GM18870 (cell line): ENCODE measurements around the gene TP53I3.
"Not testable (repeated sequence)": the region's sequence is repeated elsewhere in the genome, so short reads cannot be mapped to it uniquely, and the experiment has no call there.

Experiments used
- ATAC-seq: cut with Tn5 transposase; IDR thresholded peaks from one replicate; pipeline ENCODE4 v1.9.1; 2021; ENCODE audit warnings: moderate library complexity; ENCODE audit not compliant: unreplicated experiment

Gene TP53I3

DNA sequence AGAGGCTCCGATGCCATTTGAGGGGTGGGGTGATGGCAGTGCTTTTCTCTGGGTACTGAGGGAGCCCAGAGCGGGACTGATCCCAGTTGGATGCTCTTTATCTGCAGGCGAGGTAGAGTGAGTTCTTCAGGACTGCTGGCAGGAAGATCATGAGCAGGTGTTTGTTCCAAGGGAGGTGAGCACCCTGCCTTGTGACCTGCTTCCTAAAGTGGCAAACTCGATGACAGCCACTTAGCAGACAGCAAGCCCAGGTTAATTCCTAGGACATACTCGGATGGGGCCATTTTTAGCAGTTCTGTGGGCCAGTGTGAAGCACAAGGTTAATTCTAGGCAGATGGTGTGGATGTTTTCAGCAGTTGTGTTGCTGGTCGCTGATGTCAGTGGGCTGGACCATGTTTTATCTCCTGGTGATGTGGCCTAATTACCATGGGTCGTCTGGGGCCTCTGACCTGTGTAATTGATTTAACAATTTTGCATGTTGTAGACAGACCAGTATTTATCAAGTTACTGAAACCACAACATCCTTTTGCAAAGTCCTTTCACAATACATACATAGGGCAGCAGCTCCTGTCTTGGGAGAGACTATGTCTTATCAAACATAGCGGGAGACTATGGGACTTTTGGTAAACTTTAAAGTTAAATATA lies 30.1 kb downstream of the TP53I3 start:
- ATAC-seq, result no peak

DNA sequence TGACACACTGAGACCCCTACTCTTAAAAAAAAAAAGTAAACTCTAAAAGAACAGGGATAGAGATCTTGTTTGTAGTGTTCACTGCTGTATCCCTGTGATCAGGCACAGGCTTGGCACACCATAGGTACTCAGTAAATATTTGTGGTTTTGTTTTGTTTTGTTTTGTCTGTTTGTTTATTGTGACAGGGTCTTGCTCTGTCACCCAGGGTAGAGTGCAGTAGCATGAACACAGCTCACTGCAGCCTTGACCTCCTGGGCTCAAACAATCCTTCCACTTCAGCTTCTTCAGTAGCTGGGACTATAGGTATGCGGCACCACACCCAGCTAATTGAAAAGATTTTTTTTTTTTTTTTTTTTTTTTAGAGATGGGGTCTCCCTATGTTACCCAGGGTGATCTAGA lies 31.7 kb downstream of the TP53I3 start:
- ATAC-seq, result no peak

GRCh38 chr2:24051833-24052232 lies 32.8 kb downstream of the TP53I3 start:
- no peak for ATAC-seq

- ATAC-seq, result no peak
Observed at GRCh38 chr2:24050041-24050979, 34.3 kb downstream of the TP53I3 start.

- ATAC-seq, result no peak
Observed at GRCh38 chr2:24049485-24050021, 35.1 kb downstream of the TP53I3 start, which contains the start of gene FKBP1B. TSS of gene FKBP1B (plus strand) at chr2:24049741. CDS start at chr2:24049850, 109 bp downstream.

DNA sequence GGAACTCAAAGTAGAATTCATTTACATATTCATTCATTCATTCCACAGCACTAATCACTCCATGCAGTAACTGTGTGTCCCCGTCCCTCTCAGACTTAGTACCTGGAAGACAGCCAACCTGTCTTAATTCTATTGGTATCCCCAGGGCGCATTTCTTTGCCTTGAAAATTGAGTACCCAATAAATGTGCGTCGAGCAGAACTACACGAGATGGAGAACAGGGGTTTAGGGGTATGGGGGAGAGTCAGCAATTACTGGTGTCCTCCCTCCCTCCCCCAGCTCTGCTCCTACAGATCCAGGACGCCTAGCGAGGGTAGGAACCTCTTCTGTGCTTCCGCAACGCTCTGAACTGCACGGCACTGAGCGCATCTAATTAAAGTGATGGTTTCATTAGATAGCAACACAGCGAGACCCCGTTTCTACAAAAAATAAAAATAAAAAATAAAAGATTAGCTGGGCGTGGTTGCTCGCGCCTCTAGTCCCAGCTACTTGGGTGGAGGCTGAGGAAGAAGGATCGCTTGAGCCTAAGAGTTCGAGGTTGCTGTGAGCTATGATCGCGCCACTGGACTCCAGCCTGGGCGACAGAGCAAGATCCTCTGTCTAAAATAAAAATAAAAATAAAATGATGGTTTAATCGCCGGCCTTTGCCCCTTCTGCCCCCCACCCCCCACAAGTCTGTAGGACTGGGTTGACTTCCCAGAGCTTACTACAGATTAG lies 35.7 kb downstream of the TP53I3 start:
- no peak for ATAC-seq

DNA sequence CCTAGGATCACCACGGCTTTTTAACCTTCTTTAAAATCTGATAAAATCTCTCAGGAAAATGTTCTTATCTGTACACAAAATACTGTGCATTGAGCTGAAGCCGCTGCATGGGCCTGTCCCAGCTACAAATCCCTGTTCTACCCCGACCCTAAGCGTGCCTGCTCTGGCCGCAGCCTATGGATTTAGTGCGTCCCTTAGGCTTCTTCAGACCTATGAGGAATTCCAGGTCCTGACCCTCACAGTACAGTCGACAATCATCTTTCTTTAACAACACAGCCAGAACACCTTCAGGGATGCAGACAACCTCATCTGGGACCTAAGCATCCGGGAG lies 37.0 kb downstream of the TP53I3 start:
- ATAC-seq, result no peak

DNA sequence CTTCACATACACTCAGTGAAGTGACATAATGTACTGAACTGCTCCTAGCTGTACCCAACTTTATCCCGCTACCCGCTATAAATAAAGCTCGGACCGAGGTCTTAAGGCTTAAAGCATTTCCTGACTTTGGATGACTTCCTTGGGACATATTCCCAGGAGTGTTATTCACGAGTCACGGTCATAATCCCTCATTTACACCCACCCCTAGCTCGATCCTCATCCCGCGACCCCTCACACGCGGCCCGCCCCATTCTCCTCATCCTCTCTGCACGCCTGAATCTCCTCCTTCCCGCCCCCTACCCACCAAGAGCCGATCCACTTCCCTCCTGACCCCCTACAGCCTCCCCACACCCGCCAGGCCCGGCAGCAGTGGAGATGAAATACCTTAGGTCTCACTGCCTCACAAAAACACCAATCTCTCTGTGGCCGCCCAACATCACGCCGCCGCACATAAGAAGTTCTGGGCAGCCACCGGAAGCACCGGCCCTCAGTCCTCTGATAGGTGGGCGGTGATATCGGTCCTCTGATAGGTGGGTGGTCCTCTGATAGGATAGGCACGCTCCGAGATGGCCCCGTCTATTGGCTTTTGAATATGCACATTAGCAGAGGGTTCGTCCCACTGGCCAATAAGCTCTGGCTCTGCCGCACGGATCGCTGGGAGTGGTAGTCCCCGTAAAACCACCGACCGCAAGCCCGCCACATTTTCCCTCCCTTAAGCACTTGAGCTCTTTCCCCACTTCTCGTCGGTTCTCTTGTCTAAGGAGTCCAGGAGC lies 37.5 kb downstream of the TP53I3 start, which contains the start of gene WDCP:
TSS of gene WDCP (minus strand) at position 462 of the 773 bp plus-strand sequence. CDS start 7,897 bp downstream, outside the sequence.
- ATAC-seq, result peak; percentile 99

DNA sequence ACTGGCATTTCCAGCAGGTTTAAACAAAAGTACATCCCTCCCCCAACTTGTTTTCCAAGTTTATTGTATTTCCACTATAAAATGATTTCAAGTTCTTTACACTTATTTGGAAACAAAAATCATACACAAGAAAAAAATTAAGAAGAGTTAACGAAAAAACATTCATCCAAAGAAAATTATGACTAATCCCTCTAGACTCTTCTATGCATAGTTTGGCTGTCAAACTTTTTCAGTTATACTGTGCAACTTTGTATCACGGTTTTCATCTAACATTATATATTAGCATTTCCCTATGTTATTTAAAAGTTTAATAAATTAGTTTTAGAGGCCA lies 38.1 kb downstream of the TP53I3 start:
- ATAC-seq, result no peak

GRCh38 chr2:24045511-24046508 lies 38.8 kb downstream of the TP53I3 start:
- ATAC-seq, result no peak

GRCh38 chr2:24043133-24043532 lies 41.5 kb downstream of the TP53I3 start:
- not testable (repeated sequence) for ATAC-seq

- ATAC-seq, result no peak
Observed at GRCh38 chr2:24040511-24040910, 44.1 kb downstream of the TP53I3 start.

DNA sequence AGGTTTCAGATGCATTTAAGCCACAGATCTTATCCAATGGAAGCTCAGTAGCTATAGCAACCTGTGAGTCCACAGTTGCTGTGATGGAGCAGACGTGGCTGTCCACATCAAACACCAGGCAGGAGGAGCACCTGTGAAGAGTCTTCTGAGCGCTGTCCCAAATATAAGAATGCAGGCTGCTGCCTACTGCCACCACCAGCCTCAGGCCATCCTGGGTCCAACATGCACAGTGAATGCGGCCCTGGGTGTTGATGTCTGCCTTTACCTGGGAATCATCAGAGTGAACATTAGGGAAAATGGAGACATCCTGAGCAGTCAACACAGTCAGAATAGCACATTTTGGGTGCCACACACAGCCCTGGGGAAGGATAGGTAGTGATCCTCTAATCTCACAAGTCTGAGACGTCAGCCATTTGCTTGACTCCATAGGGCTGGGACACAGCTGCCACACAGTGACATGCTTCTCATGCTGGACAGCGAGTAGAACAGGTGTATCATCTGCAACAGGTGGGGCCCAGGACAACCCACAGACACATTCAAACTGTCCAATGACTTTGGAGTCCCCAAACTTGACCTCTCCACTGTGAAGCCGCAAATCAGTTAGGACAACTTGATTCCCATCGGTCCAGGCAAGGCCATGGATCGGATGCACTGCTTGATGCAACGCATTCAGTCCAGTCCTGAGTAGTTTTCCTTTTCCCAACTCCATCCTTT lies 45.7 kb downstream of the TP53I3 start:
- no peak for ATAC-seq
